Lower lobe of right lung (tissue), 2 donors: ENCODE measurements around the gene HECW1. TPM values are rescaled to one million over a fixed set of nuclear protein-coding genes. Genes with fewer than 3 reads are reported as not detected.

ENCODE experiments used
- ATAC-seq, 2 donors: fragments of 200-7000 bp; cut with Tn5 transposase; one replicate each; pipeline ENCODE4 v1.9.1; 2020 to 2022; ENCODE audit warnings: mild to moderate bottlenecking in 2 of 2, moderate library complexity in 2 of 2
- DNase-seq: peaks from one replicate; pipeline ENCODE4 v3.0.0-alpha.2; 2020
- H3K27ac ChIP-seq: fragments of 200-600 bp; one replicate; pipeline ENCODE4 v1.8.0; 2022
- H3K27me3 ChIP-seq: fragments of 200-600 bp; one replicate; pipeline ENCODE4 v1.8.0; 2022; ENCODE audit warnings: low read depth
- H3K36me3 ChIP-seq: fragments of 200-600 bp; one replicate; pipeline ENCODE4 v1.8.0; 2022; ENCODE audit warnings: mild to moderate bottlenecking
- H3K4me1 ChIP-seq: fragments of 200-600 bp; one replicate; pipeline ENCODE4 v1.8.0; 2022
- H3K4me3 ChIP-seq: fragments of 200-600 bp; one replicate; pipeline ENCODE4 v1.8.0; 2022; ENCODE audit warnings: mild to moderate bottlenecking
- H3K9me3 ChIP-seq: fragments of 200-600 bp; one replicate; pipeline ENCODE4 v1.8.0; 2022
- CTCF ChIP-seq: fragments of 200-600 bp; IDR thresholded peaks from one replicate; pipeline ENCODE4 v1.8.0; 2022; ENCODE audit warnings: antibody characterized with exemption, mild to moderate bottlenecking
- intact Hi-C: fragments of 100-400 bp; cut with DNase I; formaldehyde crosslinking; loops from one replicate; pipeline ENCODE4 v1.11.0; 2022
- total RNA-seq: library from RNA; stranded (reverse); fragmentation: NEBNext Ultra II Directional; extraction: Animal tissue kit (Norgen Biotek cat#: 25700); gene quantifications from one replicate; pipeline ENCODE4 v1.2.1, GENCODE V29; 2021
- donor health status: DM: no; HTN: yes; CAD: no; lungs with severe emphysema.

The HECW1 gene
- total RNA-seq, 1 donor from 2014 or later, result 0.06 TPM

GRCh38 chr7:43394441-43395130, 282.1 kb downstream of the HECW1 start:
- H3K27me3 ChIP-seq, result peaks cover 4% of the 10 kb centered on the region
- no peaks in the 10 kb centered on the region for H3K36me3 ChIP-seq
- ATAC-seq, result no peak
- TF ChIP-seq CTCF, result no peak
- no peaks in the 10 kb centered on the region for H3K9me3 ChIP-seq
- intact Hi-C loops, result no loop called here
- no peak overlapping the region for H3K27ac ChIP-seq
- no peaks in the 10 kb centered on the region for H3K4me1 ChIP-seq
- H3K4me3 ChIP-seq, result no peak overlapping the region
- no peak for DNase-seq

- no peaks in the 10 kb centered on the region for H3K36me3 ChIP-seq
- DNase-seq, result no peak
- no peak for TF ChIP-seq CTCF
- no peak overlapping the region for H3K27ac ChIP-seq
- H3K9me3 ChIP-seq, result no peaks in the 10 kb centered on the region
- ATAC-seq, result no peak
- no peaks in the 10 kb centered on the region for H3K4me1 ChIP-seq
- peaks cover 4% of the 10 kb centered on the region for H3K27me3 ChIP-seq
- no peak overlapping the region for H3K4me3 ChIP-seq
- intact Hi-C loops, result no loop called here
Observed at GRCh38 chr7:43395351-43395750, 282.9 kb downstream of the HECW1 start.

DNA sequence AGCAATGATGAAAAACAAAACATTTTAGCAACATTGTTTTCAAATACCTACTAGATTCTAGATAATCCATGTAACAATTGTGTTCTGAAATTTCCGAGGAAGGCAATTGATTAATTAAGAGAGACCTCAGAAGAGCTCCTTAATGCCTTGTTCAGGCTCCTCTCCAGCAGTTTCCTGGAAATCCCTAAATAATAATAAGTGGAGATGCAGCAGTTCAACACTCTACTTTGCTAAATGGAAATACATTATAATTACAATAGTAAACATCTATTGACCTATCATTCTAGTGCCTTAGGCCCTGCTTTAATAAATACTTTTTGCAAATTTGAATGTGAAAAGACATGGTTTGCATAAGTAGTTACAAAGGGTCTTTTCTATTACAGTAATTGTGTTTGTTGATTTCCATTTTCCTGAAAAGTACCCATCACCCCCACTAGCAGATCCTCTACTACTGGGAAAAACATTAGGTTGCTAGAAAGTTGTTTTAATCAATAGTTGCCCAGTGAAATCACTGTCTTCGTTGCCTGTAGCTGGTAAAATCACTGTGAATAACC, 283.8 kb downstream of the HECW1 start:
- no peak for ATAC-seq
- intact Hi-C loops, result no loop called here

GRCh38 chr7:43398831-43399230, 286.4 kb downstream of the HECW1 start:
- DNase-seq, result no peak
- H3K27me3 ChIP-seq, result peaks cover 4% of the 10 kb centered on the region
- no peak for TF ChIP-seq CTCF
- H3K36me3 ChIP-seq, result no peaks in the 10 kb centered on the region
- no peak overlapping the region for H3K4me3 ChIP-seq
- ATAC-seq, result no peak
- intact Hi-C loops, result no loop called here
- no peak overlapping the region for H3K27ac ChIP-seq
- H3K4me1 ChIP-seq, result no peaks in the 10 kb centered on the region
- no peaks in the 10 kb centered on the region for H3K9me3 ChIP-seq

More for the DNA sequence above, 283.8 kb downstream of the HECW1 start:
- no peak for DNase-seq
- no peaks in the 10 kb centered on the region for H3K9me3 ChIP-seq
- TF ChIP-seq CTCF, result no peak
- H3K4me1 ChIP-seq, result no peaks in the 10 kb centered on the region
- H3K27ac ChIP-seq, result no peak overlapping the region
- no peaks in the 10 kb centered on the region for H3K36me3 ChIP-seq
- no peak overlapping the region for H3K4me3 ChIP-seq
- peaks cover 4% of the 10 kb centered on the region for H3K27me3 ChIP-seq

GRCh38 chr7:43405948-43406347, 293.5 kb downstream of the HECW1 start:
- Histone ChIP-seq H3K9me3 (no peaks in the 10 kb centered on the region), H3K4me3 (no peak overlapping the region), H3K36me3 (no peaks in the 10 kb centered on the region), H3K27ac (no peak overlapping the region), H3K4me1 (no peaks in the 10 kb centered on the region), H3K27me3 (no peaks in the 10 kb centered on the region)
- ATAC-seq (no peak), DNase-seq (no peak)
- no peak for TF ChIP-seq CTCF
- intact Hi-C loops, result no loop called here
